Skeletal muscle tissue (tissue), 4 donors: ENCODE measurements around the gene KREMEN1. TPM values are rescaled to one million over a fixed set of nuclear protein-coding genes. Genes with fewer than 3 reads are reported as not detected.

ENCODE experiments used
- H3K27ac ChIP-seq: one replicate; pipeline ENCODE4 v1.7.0; 2013; ENCODE audit warnings: mild to moderate bottlenecking, low read depth, low read length, inconsistent platforms
- H3K27me3 ChIP-seq, 3 donors: one replicate each; pipeline ENCODE4 v1.7.0; 2013; ENCODE audit warnings: low read length in 3 of 3; ENCODE audit not compliant: control insufficient read depth in 3 of 3, insufficient read depth in 3 of 3
- H3K36me3 ChIP-seq, 3 donors: one replicate each; pipeline ENCODE4 v1.7.0; 2013; ENCODE audit warnings: low read length in 3 of 3; ENCODE audit not compliant: control insufficient read depth in 3 of 3, insufficient read depth in 3 of 3
- H3K4me1 ChIP-seq, 3 donors: one replicate each; pipeline ENCODE4 v1.7.0; 2013; ENCODE audit warnings: low read length in 3 of 3, mild to moderate bottlenecking in 3 of 3; ENCODE audit not compliant: control insufficient read depth in 3 of 3, insufficient read depth in 3 of 3
- H3K4me3 ChIP-seq, 3 donors: one replicate each; pipeline ENCODE4 v1.7.0; 2013; ENCODE audit warnings: low read length in 3 of 3
- H3K9ac ChIP-seq, 3 donors: one replicate each; pipeline ENCODE4 v1.7.0; 2013; ENCODE audit warnings: low read length in 3 of 3, mild to moderate bottlenecking in 3 of 3, moderate library complexity in 2 of 3, low read depth in 1 of 3
- H3K9me3 ChIP-seq, 3 donors: one replicate each; pipeline ENCODE4 v1.7.0; 2013; ENCODE audit warnings: low read length in 3 of 3; ENCODE audit not compliant: control insufficient read depth in 3 of 3
- total RNA-seq: library from RNA; depleted of rRNA; stranded (reverse); fragments of >200 nt; gene quantifications from one replicate; pipeline ENCODE4 v1.2.3, GENCODE V29; 2014
- donor health status: Osteomylitis.

The KREMEN1 gene
- total RNA-seq, 1 donor from 2014 or later: 43.8 TPM

DNA sequence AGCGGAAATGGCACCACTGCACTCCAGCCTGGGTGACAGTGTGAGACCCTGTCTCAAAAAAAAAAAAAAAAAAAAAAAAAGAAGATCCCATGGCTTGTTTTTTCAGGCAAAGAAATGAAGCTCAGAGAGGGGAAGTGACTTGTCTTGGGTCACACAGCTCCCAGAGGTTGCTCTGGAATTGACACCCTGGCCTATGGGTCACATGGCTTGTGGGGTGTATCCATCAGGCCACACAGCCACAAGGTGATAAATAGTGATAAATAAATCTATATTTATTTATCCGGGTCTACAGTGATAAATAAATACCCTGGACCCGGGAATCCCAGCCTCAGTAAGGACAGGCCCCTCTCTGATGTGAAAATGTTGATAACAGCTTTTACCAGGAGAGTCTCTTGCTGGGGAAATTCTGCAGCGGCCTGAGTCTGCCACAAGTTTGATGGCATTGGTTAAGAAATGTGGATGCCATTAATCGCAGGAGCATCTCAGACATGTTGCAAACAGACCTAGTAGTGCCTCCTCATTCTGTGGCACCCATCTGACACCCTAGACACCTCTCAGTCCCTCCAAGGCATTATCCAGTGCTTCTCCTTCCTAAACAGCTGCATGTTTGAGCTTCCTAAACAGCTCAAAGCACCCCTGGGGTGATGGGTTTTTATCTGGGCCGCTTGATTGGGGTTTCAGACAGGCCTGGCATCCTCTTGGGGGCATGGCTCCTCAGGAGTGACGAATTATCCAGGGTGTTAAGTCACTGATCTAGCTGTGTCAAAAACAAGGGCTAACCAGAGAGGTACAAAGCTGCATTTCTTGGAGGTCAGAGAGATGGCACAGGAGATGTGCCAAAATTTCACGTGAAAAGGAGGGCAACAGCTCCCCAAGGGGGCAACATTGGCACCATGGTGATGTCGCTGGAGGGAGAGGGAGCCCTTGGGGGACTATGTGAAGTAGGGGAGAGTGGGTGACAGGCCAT, 130.9 kb downstream of the KREMEN1 start:
- no peak overlapping the region for H3K4me3 ChIP-seq
- H3K4me1 ChIP-seq: peaks cover 11 to 15% (median 14%) of the 10 kb centered on the region in 3 donors
- H3K9me3 ChIP-seq: no peaks in the 10 kb centered on the region
- no peaks in the 10 kb centered on the region for H3K36me3 ChIP-seq
- no peak overlapping the region for H3K9ac ChIP-seq
- no peak overlapping the region for H3K27ac ChIP-seq
- H3K27me3 ChIP-seq: peaks cover 9 to 20% (median 19%) of the 10 kb centered on the region in 3 donors

DNA sequence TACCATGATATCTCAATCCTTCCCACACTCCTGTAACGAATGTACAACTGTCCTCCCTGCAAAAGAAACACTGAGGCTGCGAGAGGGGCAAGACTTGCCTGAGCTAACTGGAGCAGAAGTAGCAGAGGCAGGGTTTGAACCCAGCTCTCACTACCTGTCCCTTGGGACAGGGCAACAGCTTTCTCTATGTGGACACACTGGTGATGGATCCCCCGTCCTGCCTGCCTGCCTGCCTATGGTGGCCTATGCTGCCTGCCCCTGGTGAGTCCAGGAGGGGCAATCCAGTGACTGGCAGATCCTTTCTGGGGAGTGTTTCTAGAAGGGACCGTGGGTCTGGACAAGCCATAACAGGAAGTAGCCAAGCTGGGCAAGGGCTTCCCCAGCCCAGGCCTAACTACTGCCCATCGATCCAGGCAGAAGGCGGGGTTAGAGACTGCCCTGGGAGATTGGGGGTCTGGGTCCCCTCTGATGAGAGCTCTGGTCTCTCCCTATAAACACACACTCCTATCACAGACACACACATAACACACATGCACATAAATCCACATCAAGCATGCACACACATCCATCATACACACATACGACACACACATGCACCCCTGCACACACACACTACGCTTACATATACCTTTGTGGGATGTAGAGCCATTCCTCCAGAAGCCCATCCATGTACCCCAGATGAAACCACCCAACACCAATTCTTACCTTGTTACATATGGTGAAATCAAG, 131.8 kb downstream of the KREMEN1 start:
- H3K9ac ChIP-seq: no peak overlapping the region
- no peaks in the 10 kb centered on the region for H3K36me3 ChIP-seq
- peaks cover 11 to 15% (median 14%) of the 10 kb centered on the region in 3 donors for H3K4me1 ChIP-seq

DNA sequence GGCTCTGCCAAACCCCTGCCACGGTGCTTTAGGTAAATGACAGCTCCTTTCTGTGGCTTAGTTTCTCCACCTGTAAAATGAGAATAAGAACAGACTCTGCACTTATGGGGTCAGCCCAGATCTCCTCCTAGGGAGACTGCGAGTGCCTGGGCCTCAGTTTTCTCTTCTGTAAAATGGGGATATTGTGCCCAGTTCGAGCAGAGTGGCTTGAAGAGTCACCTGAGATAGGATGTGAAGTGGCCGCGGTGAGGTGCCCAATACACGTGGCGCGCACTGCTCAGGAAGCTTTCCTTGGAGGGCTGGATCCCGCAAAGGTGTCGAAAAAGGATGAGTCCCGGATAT, 132.4 kb downstream of the KREMEN1 start:
- no peak overlapping the region for H3K27ac ChIP-seq
- peak overlapping the region in 1 of 3 donors; percentile 29 for H3K4me3 ChIP-seq
- no peak overlapping the region for H3K9ac ChIP-seq
- H3K4me1 ChIP-seq: peaks cover 11 to 15% (median 14%) of the 10 kb centered on the region in 3 donors
- H3K9me3 ChIP-seq: no peaks in the 10 kb centered on the region
- H3K36me3 ChIP-seq: no peaks in the 10 kb centered on the region
- H3K27me3 ChIP-seq: peaks cover 9 to 20% (median 19%) of the 10 kb centered on the region in 3 donors

More for the DNA sequence above, 131.8 kb downstream of the KREMEN1 start:
- Histone ChIP-seq H3K4me3 (no peak overlapping the region), H3K27ac (no peak overlapping the region), H3K9me3 (no peaks in the 10 kb centered on the region), H3K27me3 (peaks cover 9 to 20% (median 19%) of the 10 kb centered on the region in 3 donors)

GRCh38 chr22:29205594-29206371, 132.9 kb downstream of the KREMEN1 start, which contains the start of gene EMID1:
EMID1 (plus strand) TSS chr22:29205896; CDS start chr22:29206039, 143 bp downstream.
- peak within 1 kb of the TSS in 1 of 3 donors; percentile 64 for H3K9ac ChIP-seq
- H3K27ac ChIP-seq: no peak within 1 kb of the TSS
- no peaks in the 10 kb centered on the region for H3K9me3 ChIP-seq
- H3K36me3 ChIP-seq: no peaks in the 10 kb centered on the region
- H3K27me3 ChIP-seq: peaks cover 9 to 20% (median 19%) of the 10 kb centered on the region in 3 donors
- peak within 1 kb of the TSS; percentile 48 to 70 (median 57) for H3K4me3 ChIP-seq
- H3K4me1 ChIP-seq: peaks cover 11 to 15% (median 14%) of the 10 kb centered on the region in 3 donors

GRCh38 chr22:29206372-29207242, 133.8 kb downstream of the KREMEN1 start:
- Histone ChIP-seq H3K4me3 (peak overlapping the region; percentile 48 to 70 (median 57)), H3K27me3 (peaks cover 9 to 20% (median 19%) of the 10 kb centered on the region in 3 donors), H3K36me3 (no peaks in the 10 kb centered on the region), H3K9ac (peak overlapping the region in 1 of 3 donors; percentile 64), H3K27ac (no peak overlapping the region), H3K9me3 (no peaks in the 10 kb centered on the region), H3K4me1 (peaks cover 11 to 15% (median 14%) of the 10 kb centered on the region in 3 donors)

DNA sequence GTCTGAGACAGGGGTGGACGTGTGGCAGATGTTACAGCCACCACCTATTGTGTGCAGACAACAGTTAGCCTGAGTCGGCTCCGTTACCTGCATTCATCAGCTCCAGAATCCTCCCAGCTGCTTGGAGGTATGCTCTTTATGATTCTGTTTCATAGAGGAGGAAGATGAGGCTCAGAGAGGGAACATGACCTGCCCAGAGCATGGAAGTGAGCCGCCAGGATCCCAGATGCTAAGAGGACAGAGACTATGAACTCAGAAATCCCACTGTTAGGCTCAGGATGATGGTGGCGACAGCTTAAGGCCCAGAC, 134.4 kb downstream of the KREMEN1 start:
- no peaks in the 10 kb centered on the region for H3K36me3 ChIP-seq
- H3K4me3 ChIP-seq: no peak overlapping the region
- H3K4me1 ChIP-seq: peaks cover 10 to 11% (median 10%) of the 10 kb centered on the region in 3 donors
- H3K9me3 ChIP-seq: no peaks in the 10 kb centered on the region
- no peak overlapping the region for H3K9ac ChIP-seq
- no peak overlapping the region for H3K27ac ChIP-seq
- H3K27me3 ChIP-seq: peaks cover 9 to 20% (median 19%) of the 10 kb centered on the region in 3 donors

GRCh38 chr22:29207562-29208501, 135.0 kb downstream of the KREMEN1 start:
- Histone ChIP-seq H3K9me3 (no peaks in the 10 kb centered on the region), H3K9ac (no peak overlapping the region), H3K27me3 (peaks cover 9 to 20% (median 19%) of the 10 kb centered on the region in 3 donors), H3K4me3 (no peak overlapping the region), H3K27ac (no peak overlapping the region), H3K36me3 (no peaks in the 10 kb centered on the region), H3K4me1 (peaks cover 4 to 6% (median 5%) of the 10 kb centered on the region in 3 donors)

DNA sequence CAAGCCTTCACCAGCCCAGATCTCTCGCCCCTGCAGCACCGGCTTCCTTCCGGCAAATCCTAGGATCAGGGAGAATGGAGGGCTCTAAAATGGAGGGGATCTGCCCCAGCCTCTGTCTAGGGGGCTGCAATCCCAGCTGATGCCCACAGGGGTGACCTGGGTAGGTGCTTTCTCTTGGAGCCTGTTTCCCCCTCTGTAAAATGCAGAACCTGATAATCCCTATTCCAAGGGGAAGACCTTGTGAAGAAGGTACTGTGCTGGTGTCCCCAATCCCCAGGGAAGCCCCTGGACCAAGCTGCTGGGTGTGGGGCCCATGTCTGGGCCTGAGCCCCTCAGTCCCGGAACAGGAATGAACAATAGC, 135.6 kb downstream of the KREMEN1 start:
- H3K4me3 ChIP-seq: no peak overlapping the region
- no peak overlapping the region for H3K9ac ChIP-seq
- H3K27me3 ChIP-seq: peaks cover 9 to 20% (median 19%) of the 10 kb centered on the region in 3 donors
- peaks cover 3 to 6% (median 5%) of the 10 kb centered on the region in 3 donors for H3K4me1 ChIP-seq
- no peaks in the 10 kb centered on the region for H3K9me3 ChIP-seq
- H3K27ac ChIP-seq: no peak overlapping the region
- H3K36me3 ChIP-seq: no peaks in the 10 kb centered on the region
